Esophagus squamous epithelium (tissue), 4 donors: ENCODE data around the gene STK10.

Source experiments
- CTCF ChIP-seq, 6 experiments: fragments of 450-650 bp in 4 of 6; fragments of 200-600 bp in 2 of 6; sonication (generic) in 2 of 6; IDR thresholded peaks; one replicate each; pipeline ENCODE4 v1.5.1; 2016 to 2019; ENCODE audit warnings: antibody characterized with exemption in 6 of 6, mild to moderate bottlenecking in 4 of 6, moderate library complexity in 4 of 6
- POLR2A ChIP-seq, 4 donors: fragments of 450-650 bp; IDR thresholded peaks; one replicate each; pipeline ENCODE4 v1.6.1; 2017; ENCODE audit warnings: antibody characterized with exemption in 4 of 4, mild to moderate bottlenecking in 4 of 4, moderate library complexity in 3 of 4

GRCh38 chr5:172082180-172082579 lies 105.8 kb downstream of the STK10 start:
- no peak for TF ChIP-seq CTCF (IDR thresholded peaks at IDR 0.05)
- TF ChIP-seq POLR2A (IDR thresholded peaks at IDR 0.05), result no peak
